ENCODE measurements around the gene PSMB11. TPM values are rescaled to one million over a fixed set of nuclear protein-coding genes. Genes with fewer than 3 reads are reported as not detected.

Gene PSMB11
- total RNA-seq, 1 experiment from 2014 or later: not detected

GRCh38 chr14:23020143-23021128 is 21.6 kb upstream of the PSMB11 start:
- WGBS (ENCODE audit: extremely low coverage, insufficient read length, low lambda C conversion rate): no CpG with 5 or more reads among the region's 7 CpGs
- DNase-seq: no peak
- no peaks in the 10 kb centered on the region for H3K79me2 ChIP-seq (ENCODE audit: insufficient read depth, low read length)

More at GRCh38 chr14:23020143-23021128, 21.6 kb upstream of the PSMB11 start:
- H3K9ac ChIP-seq (ENCODE audit: extremely low read depth, insufficient read length, low read length): no peak overlapping the region
- no peak overlapping the region for H2BK120ac ChIP-seq (ENCODE audit: low read depth, low read length, poor library complexity, severe bottlenecking)
- H4K20me1 ChIP-seq (ENCODE audit: control insufficient read depth, insufficient read depth, insufficient read length): no peaks in the 10 kb centered on the region
- H3K23me2 ChIP-seq (ENCODE audit: insufficient read length, low read depth, low read length, poor library complexity, severe bottlenecking): no peaks in the 10 kb centered on the region
- H3K9me3 ChIP-seq (ENCODE audit: control insufficient read depth, low read depth, low read length): no peaks in the 10 kb centered on the region
- H2BK5ac ChIP-seq (ENCODE audit: insufficient read length, low read length): no peak overlapping the region
- no peak overlapping the region for H2BK15ac ChIP-seq (ENCODE audit: low read depth, low read length)
- no peak overlapping the region for H3K56ac ChIP-seq (ENCODE audit: insufficient read length, low read depth, low read length)
- H3K18ac ChIP-seq (ENCODE audit: insufficient read length, low read depth, low read length): no peak overlapping the region
- no peak overlapping the region for H2AFZ ChIP-seq (ENCODE audit: low read length)
- H2BK20ac ChIP-seq (ENCODE audit: low read depth, low read length, poor library complexity, severe bottlenecking): no peak overlapping the region
- H3K23ac ChIP-seq (ENCODE audit: insufficient read length, low read depth, low read length): no peak overlapping the region
- no peak overlapping the region for H3K4me3 Mint-ChIP-seq
- H3K4me2 ChIP-seq (ENCODE audit: insufficient read depth, insufficient read length, low read length): no peak overlapping the region
- H3K27ac ChIP-seq (ENCODE audit: insufficient read length, low read depth, low read length): no peak overlapping the region
- H4K5ac ChIP-seq (ENCODE audit: insufficient read length, low read depth, low read length): no peak overlapping the region
- H3K36me3 Mint-ChIP-seq (ENCODE audit: insufficient read depth in 1 of 3, low read depth in 3 of 3): peaks cover 8 to 10% (median 10%) of the 10 kb centered on the region in 3 experiments; a peak in 6 of 7 replicates
- no peak overlapping the region for H4K91ac ChIP-seq (ENCODE audit: insufficient read length, low read depth, low read length)
- H4K8ac ChIP-seq (replicated peaks; ENCODE audit: insufficient read length, low read depth, low read length): no peak overlapping the region
- H3K27ac Mint-ChIP-seq: peak overlapping the region in 2 of 3 experiments; percentile 17 to 67; a peak in 2 of 7 replicates
- no peaks in the 10 kb centered on the region for H3K27me3 ChIP-seq (ENCODE audit: insufficient read depth, low read length)
- no peak for TF ChIP-seq CTCF (conservative IDR thresholded peaks at IDR 0.05)
- no peak overlapping the region for H3T11ph ChIP-seq (ENCODE audit: low read length)
- H3K27me3 Mint-ChIP-seq (ENCODE audit: low read depth): no peaks in the 10 kb centered on the region
- H2BK12ac ChIP-seq (ENCODE audit: insufficient read length, low read depth, low read length): no peak overlapping the region
- peaks cover 32 to 35% of the 10 kb centered on the region in 2 experiments for H3K4me1 Mint-ChIP-seq
- H2AK5ac ChIP-seq (ENCODE audit: insufficient read length, low read length): no peak overlapping the region
- H3K4me1 ChIP-seq (ENCODE audit: insufficient read depth, low read length): no peaks in the 10 kb centered on the region
- no peaks in the 10 kb centered on the region for H3K9me3 Mint-ChIP-seq
- H3K4ac ChIP-seq (ENCODE audit: low read depth, low read length): no peak overlapping the region
- H3K79me1 ChIP-seq (ENCODE audit: insufficient read depth, low read depth, low read length, poor library complexity, severe bottlenecking): no peaks in the 10 kb centered on the region
- no peak overlapping the region for H3K14ac ChIP-seq (ENCODE audit: insufficient read depth, low read length)
